ENCODE results near the gene C9orf153. TPM values are rescaled to one million over a fixed set of nuclear protein-coding genes. Genes with fewer than 3 reads are reported as not detected.

Gene C9orf153
- total and polyA plus RNA-seq, 2 of the 4 experiments (the other 2 are of a cell fraction): not detected

DNA sequence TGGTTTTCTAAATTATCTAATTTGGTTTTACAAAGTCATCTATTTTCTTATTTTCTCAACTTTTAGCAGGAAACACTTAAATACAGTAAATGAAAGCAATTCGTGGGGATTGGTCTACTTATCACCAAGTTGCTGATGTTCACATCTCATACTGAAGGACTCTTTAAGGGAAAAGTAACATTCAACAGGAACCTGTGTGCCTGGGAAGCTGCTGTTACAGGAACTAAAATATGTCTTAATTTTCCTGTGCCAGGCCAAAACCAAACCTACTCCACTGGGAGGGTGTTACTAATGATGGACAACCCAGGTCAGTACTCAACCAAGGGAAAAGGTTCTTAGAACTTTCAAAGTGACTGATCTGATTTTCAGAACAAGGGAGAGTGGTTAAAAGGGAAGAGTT lies 17.6 kb upstream of the C9orf153 start:
- H2AK9ac ChIP-seq (replicated peaks; ENCODE audit: low read depth, low read length, poor library complexity): no peak overlapping the region
- intact Hi-C loops (cut with micrococcal nuclease) (loop anchor here (5.0 to 10.0 kb wide), 2 partner anchors 75 to 232 kb away; no protein-coding TSS in a partner anchor), dilution Hi-C loops (cut with HindIII; ENCODE audit: low sequenced_read_pairs, unreplicated experiment) (no loop called here), in situ Hi-C loops (cut with MboI; ENCODE audit: low sequenced_read_pairs) (no loop called here)
- no peak overlapping the region for H2BK120ac ChIP-seq (ENCODE audit: low read depth, low read length)
- peaks cover 10% of the 10 kb centered on the region for H3K9me1 ChIP-seq (ENCODE audit: insufficient read depth, low read length)
- TF ChIP-seq CEBPB (IDR thresholded peaks at IDR 0.05; ENCODE audit: low read depth, low read length) (no peak), MAFK (IDR thresholded peaks at IDR 0.05; ENCODE audit: low read depth, low read length) (no peak), RCOR1 (IDR thresholded peaks at IDR 0.05; ENCODE audit: insufficient replicate concordance, low read length) (no peak), BHLHE40 (IDR thresholded peaks at IDR 0.05; ENCODE audit: low read depth, low read length) (no peak), RFX5 (IDR thresholded peaks at IDR 0.05; ENCODE audit: low read depth, low read length) (no peak), FOS (IDR thresholded peaks at IDR 0.05; ENCODE audit: low read depth, low read length) (no peak), MXI1 (IDR thresholded peaks at IDR 0.05; ENCODE audit: borderline replicate concordance, low read depth, low read length) (no peak), RAD21 (IDR thresholded peaks at IDR 0.05; ENCODE audit: low read length) (no peak), SMC3 (IDR thresholded peaks at IDR 0.05; ENCODE audit: low read depth, low read length) (no peak), CHD1 (IDR thresholded peaks at IDR 0.05; ENCODE audit: low read depth, low read length) (no peak), MAZ (IDR thresholded peaks at IDR 0.05; ENCODE audit: borderline replicate concordance, low read depth, low read length) (no peak), NFE2L2 (IDR thresholded peaks at IDR 0.05; ENCODE audit: low read depth, low read length) (no peak)
- TF ChIP-seq, protein P1, sequence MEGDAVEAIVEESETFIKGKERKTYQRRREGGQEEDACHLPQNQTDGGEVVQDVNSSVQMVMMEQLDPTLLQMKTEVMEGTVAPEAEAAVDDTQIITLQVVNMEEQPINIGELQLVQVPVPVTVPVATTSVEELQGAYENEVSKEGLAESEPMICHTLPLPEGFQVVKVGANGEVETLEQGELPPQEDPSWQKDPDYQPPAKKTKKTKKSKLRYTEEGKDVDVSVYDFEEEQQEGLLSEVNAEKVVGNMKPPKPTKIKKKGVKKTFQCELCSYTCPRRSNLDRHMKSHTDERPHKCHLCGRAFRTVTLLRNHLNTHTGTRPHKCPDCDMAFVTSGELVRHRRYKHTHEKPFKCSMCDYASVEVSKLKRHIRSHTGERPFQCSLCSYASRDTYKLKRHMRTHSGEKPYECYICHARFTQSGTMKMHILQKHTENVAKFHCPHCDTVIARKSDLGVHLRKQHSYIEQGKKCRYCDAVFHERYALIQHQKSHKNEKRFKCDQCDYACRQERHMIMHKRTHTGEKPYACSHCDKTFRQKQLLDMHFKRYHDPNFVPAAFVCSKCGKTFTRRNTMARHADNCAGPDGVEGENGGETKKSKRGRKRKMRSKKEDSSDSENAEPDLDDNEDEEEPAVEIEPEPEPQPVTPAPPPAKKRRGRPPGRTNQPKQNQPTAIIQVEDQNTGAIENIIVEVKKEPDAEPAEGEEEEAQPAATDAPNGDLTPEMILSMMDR (conservative IDR thresholded peaks at IDR 0.05; ENCODE audit: low read depth, low read length): no peak
- TF ChIP-seq, protein P2, sequence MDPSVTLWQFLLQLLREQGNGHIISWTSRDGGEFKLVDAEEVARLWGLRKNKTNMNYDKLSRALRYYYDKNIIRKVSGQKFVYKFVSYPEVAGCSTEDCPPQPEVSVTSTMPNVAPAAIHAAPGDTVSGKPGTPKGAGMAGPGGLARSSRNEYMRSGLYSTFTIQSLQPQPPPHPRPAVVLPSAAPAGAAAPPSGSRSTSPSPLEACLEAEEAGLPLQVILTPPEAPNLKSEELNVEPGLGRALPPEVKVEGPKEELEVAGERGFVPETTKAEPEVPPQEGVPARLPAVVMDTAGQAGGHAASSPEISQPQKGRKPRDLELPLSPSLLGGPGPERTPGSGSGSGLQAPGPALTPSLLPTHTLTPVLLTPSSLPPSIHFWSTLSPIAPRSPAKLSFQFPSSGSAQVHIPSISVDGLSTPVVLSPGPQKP (IDR thresholded peaks at IDR 0.05; ENCODE audit: borderline replicate concordance, low read depth, low read length): no peak
- TF ChIP-seq, protein P3, sequence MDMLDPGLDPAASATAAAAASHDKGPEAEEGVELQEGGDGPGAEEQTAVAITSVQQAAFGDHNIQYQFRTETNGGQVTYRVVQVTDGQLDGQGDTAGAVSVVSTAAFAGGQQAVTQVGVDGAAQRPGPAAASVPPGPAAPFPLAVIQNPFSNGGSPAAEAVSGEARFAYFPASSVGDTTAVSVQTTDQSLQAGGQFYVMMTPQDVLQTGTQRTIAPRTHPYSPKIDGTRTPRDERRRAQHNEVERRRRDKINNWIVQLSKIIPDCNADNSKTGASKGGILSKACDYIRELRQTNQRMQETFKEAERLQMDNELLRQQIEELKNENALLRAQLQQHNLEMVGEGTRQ (IDR thresholded peaks at IDR 0.05; ENCODE audit: low read depth, low read length): no peak
- ATAC-seq (ENCODE audit: low read depth) (no peak), DNase-seq (no peak)
- peaks cover 39 to 62% of the 10 kb centered on the region in 2 experiments for H3K79me1 ChIP-seq (ENCODE audit: low read depth in 1 of 2, low read length in 2 of 2)
- no peak overlapping the region for H3K23ac ChIP-seq (ENCODE audit: low read depth, low read length)
- H2BK15ac ChIP-seq (ENCODE audit: low read depth, low read length): no peak overlapping the region
- no peak overlapping the region for H4K8ac ChIP-seq (ENCODE audit: low read depth in 2 of 2, low read length in 2 of 2)
- H3K4me1 ChIP-seq (ENCODE audit: control insufficient read depth, insufficient read depth, low read length): peaks cover 6% of the 10 kb centered on the region
- H2AFZ ChIP-seq (replicated peaks; ENCODE audit: low read length, poor library complexity): no peak overlapping the region
- no peak overlapping the region for H3K4me2 ChIP-seq (ENCODE audit: low read depth, low read length)
- no peaks in the 10 kb centered on the region for H3K27me3 ChIP-seq (ENCODE audit: control insufficient read depth, insufficient read depth, low read length)
- no peak overlapping the region for H2BK5ac ChIP-seq (ENCODE audit: low read depth, low read length, poor library complexity, severe bottlenecking)
- no peak overlapping the region for H4K91ac ChIP-seq (ENCODE audit: insufficient read depth, low read depth, low read length)
- no peak overlapping the region for H3K18ac ChIP-seq (ENCODE audit: low read depth, low read length)
- no peak overlapping the region for H2BK20ac ChIP-seq (ENCODE audit: low read depth, low read length)
- no peak overlapping the region for H3K9ac ChIP-seq (ENCODE audit: low read depth, low read length)
- peaks cover 9% of the 10 kb centered on the region for H3K36me3 ChIP-seq (ENCODE audit: control insufficient read depth, insufficient read depth, low read length)
- ChIA-PET CTCF (interaction anchor here (1.3 kb wide), 1 partner anchor 36 kb away, joined by 3 read pairs; no protein-coding TSS in a partner anchor), POLR2A (ENCODE audit: unreplicated experiment) (no interaction called here)
- no peak overlapping the region for H4K5ac ChIP-seq (ENCODE audit: low read depth, low read length)
- WGBS, 2 experiments (ENCODE audit: extremely low coverage in 2 of 2, insufficient read length in 1 of 2): no CpG with 5 or more reads among the region's 1 CpG
- H3K4ac ChIP-seq (ENCODE audit: low read depth, low read length): no peak overlapping the region
- no peak overlapping the region for H3K14ac ChIP-seq (replicated peaks; ENCODE audit: low read depth, low read length)
- peaks cover 14% of the 10 kb centered on the region; the same call in 1 of the 2 replicates for H4K20me1 ChIP-seq (ENCODE audit: insufficient read depth, low read length)
- no peak overlapping the region for H3K27ac ChIP-seq (ENCODE audit: insufficient read depth, low read length)
- H3K9me3 ChIP-seq (ENCODE audit: control insufficient read depth, insufficient read depth, low read length): no peaks in the 10 kb centered on the region
- no peak overlapping the region for H3K4me3 ChIP-seq (ENCODE audit: insufficient read depth, low read depth, low read length)
- H2AK5ac ChIP-seq (ENCODE audit: low read depth, low read length): no peak overlapping the region
- H3K56ac ChIP-seq (ENCODE audit: extremely low read depth, insufficient read depth, low read length): no peak overlapping the region
- no TSS peak for BruUV-seq (replicated peaks)

Measured in IMR-90 (cell line).